NCI-H1092 (cell line): ENCODE data around the gene ANG.
"Not testable (repeated sequence)": the region's sequence is repeated elsewhere in the genome, so short reads cannot be mapped to it uniquely, and the experiment has no call there.

Experiments used
- DNase-seq: peaks from one replicate; lab custom pipeline; 2025; lab: John Stamatoyannopoulos, UW

The ANG gene

GRCh38 chr14:20699931-20700330 lies 11.4 kb downstream of the ANG start:
- no peak for DNase-seq

GRCh38 chr14:20700965-20701364 lies 12.4 kb downstream of the ANG start:
- not testable (repeated sequence) for DNase-seq

- DNase-seq: no peak
Observed at GRCh38 chr14:20706657-20707355, 18.2 kb downstream of the ANG start.

- DNase-seq: no peak
Observed at GRCh38 chr14:20707622-20708021, 19.1 kb downstream of the ANG start.

GRCh38 chr14:20711261-20711660 lies 22.7 kb downstream of the ANG start:
- no peak for DNase-seq

GRCh38 chr14:20711685-20712084 lies 23.1 kb downstream of the ANG start:
- DNase-seq: no peak

- DNase-seq: no peak
Observed at GRCh38 chr14:20712904-20713303, 24.3 kb downstream of the ANG start.

GRCh38 chr14:20714593-20715250 lies 26.2 kb downstream of the ANG start:
- no peak for DNase-seq

- no peak for DNase-seq
Observed at GRCh38 chr14:20719777-20720176, 31.2 kb downstream of the ANG start.

- DNase-seq: no peak
Observed at GRCh38 chr14:20720741-20721140, 32.2 kb downstream of the ANG start.

GRCh38 chr14:20722016-20722415 lies 33.5 kb downstream of the ANG start:
- no peak for DNase-seq

GRCh38 chr14:20723488-20723887 lies 34.9 kb downstream of the ANG start:
- DNase-seq: no peak

- DNase-seq: not testable (repeated sequence)
Observed at GRCh38 chr14:20726121-20726520, 37.6 kb downstream of the ANG start.

GRCh38 chr14:20726531-20726930 lies 38.0 kb downstream of the ANG start:
- no peak for DNase-seq

- no peak for DNase-seq
Observed at GRCh38 chr14:20730891-20731290, 42.3 kb downstream of the ANG start.

GRCh38 chr14:20732477-20732876 lies 43.9 kb downstream of the ANG start:
- DNase-seq: no peak

GRCh38 chr14:20732979-20733635 lies 44.5 kb downstream of the ANG start:
- no peak for DNase-seq

- no peak for DNase-seq
Observed at GRCh38 chr14:20733684-20734429, 45.3 kb downstream of the ANG start.

GRCh38 chr14:20734430-20734806 lies 45.9 kb downstream of the ANG start:
- no peak for DNase-seq

- DNase-seq: not testable (repeated sequence)
Observed at GRCh38 chr14:20738292-20738691, 49.7 kb downstream of the ANG start.

- DNase-seq: no peak
Observed at GRCh38 chr14:20742132-20742531, 53.6 kb downstream of the ANG start.

GRCh38 chr14:20743556-20743955 lies 55.0 kb downstream of the ANG start:
- no peak for DNase-seq
